Fibroblast of peridontal ligament (primary cell): ENCODE measurements around the gene RANGAP1.

ENCODE experiments used
- DNase-seq: peaks from one replicate; pipeline ENCODE4 v3.0.0-alpha.2; 2010; ENCODE audit errors: extremely low read depth

RANGAP1 gene

DNA sequence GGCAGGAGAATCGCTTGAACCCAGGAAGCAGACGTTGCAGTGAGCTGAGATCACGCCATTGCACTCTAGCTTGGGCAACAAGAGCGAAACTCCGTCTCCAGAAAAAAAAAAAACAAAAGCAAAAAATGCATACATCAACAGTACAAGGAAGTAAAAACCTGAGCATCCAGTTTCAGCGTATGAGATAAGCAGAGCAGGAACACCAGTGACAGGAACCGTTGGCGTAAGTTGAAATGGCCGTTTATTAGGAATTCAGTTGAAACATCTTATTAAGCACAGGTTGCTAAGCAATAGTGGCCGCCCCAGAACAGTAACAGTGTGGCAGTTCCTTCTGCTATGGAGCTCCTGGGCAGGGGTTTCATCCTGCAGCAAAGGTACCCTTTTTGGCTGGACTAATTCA lies 84.8 kb downstream of the RANGAP1 start:
- no peak for DNase-seq

GRCh38 chr22:41198027-41198580 lies 87.9 kb downstream of the RANGAP1 start:
- DNase-seq = no peak

DNA sequence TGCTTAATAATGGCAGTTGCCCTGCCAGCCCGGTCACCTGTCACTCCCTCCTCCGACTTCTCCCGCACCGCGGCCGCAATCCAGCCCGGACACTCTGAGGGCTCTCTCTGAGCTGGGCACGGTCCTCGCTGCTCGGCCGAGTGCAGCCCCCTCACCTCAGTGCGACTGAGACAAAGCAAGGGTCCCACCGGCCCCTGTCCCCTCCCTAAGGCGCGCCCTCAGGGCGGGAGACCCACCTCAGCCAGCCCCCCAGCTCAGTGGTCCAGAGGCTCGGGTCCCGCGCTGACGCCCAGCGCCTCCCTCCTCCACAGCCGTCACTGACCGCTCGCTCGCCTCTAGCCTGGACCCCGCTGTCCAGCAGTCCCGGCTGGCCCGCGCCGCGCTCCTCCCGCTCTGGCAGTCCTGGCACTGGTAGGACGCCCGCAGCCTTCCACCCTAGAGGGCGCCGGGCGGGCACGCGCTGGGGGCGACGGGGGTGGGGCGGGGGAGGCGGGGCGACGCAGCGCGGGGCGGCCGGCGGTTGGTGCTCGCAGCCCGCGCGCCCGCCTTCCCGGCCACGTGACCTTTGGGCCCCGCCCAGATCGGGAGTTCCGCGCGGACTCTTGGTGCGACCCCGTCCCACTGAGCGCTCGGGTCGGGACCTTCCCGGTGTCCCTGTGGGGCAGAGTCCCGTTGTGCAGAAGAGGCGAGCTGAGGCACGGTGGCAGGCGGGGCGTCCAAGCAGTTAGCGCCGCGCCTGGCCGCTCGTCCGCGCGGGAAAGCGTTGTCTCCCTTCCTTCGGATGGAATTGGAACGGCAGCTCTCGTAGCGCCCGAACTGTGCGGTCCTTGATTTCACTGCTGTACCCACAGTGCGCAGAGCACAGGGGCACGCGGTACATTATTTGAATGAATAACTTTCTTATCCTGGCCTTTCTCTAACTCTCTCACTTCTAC lies 88.7 kb downstream of the RANGAP1 start:
- DNase-seq = peak; percentile 35
